ENCODE measurements around the gene RSPH10B2.
"Not testable (repeated sequence)": the region's sequence is repeated elsewhere in the genome, so short reads cannot be mapped to it uniquely, and the experiment has no call there.

- not testable (repeated sequence) for TF ChIP-seq CTCF, POLR2AphosphoS5, EP300, POLR2A (IDR thresholded peaks at IDR 0.05)
Measured at GRCh38 chr7:6798047-6798446, 44.1 kb downstream of the RSPH10B2 start.

Data from sigmoid colon (tissue), 4 donors.